ENCODE data around the gene LSM14A.
A peak's percentile ranks its signal among the peaks of the same experiment; 100 is the strongest.

Gene LSM14A

GRCh38 chr19:34134190-34135053 lies 37.9 kb upstream of the LSM14A start:
- no peak for TF ChIP-seq CTCF (IDR thresholded peaks at IDR 0.05; ENCODE audit: low read depth, low read length)
- DNase-seq (ENCODE audit: extremely low read depth, low read depth), result peak; percentile 60

- DNase-seq (ENCODE audit: extremely low read depth, low read depth), result no peak
- no peak for TF ChIP-seq CTCF (IDR thresholded peaks at IDR 0.05; ENCODE audit: low read depth, low read length)
Observed at GRCh38 chr19:34135054-34135800, 37.1 kb upstream of the LSM14A start.

GRCh38 chr19:34135821-34136611 lies 36.3 kb upstream of the LSM14A start:
- DNase-seq (ENCODE audit: extremely low read depth, low read depth), result no peak
- TF ChIP-seq CTCF (IDR thresholded peaks at IDR 0.05; ENCODE audit: low read depth, low read length), result no peak

- TF ChIP-seq CTCF (IDR thresholded peaks at IDR 0.05; ENCODE audit: low read depth, low read length), result no peak
- DNase-seq (ENCODE audit: extremely low read depth, low read depth), result no peak
Observed at GRCh38 chr19:34141025-34141424, 31.3 kb upstream of the LSM14A start.

GRCh38 chr19:34142440-34142839 lies 29.9 kb upstream of the LSM14A start:
- DNase-seq (ENCODE audit: extremely low read depth, low read depth), result no peak
- TF ChIP-seq CTCF (IDR thresholded peaks at IDR 0.05; ENCODE audit: low read depth, low read length), result no peak

- DNase-seq (ENCODE audit: extremely low read depth, low read depth), result no peak
- peak; percentile 79 for TF ChIP-seq CTCF (IDR thresholded peaks at IDR 0.05; ENCODE audit: low read depth, low read length)
Observed at GRCh38 chr19:34145741-34146202, 26.5 kb upstream of the LSM14A start.
